Neural progenitor cell (in vitro differentiated cells): ENCODE data around the gene FTHL17.

Source experiments
- EZH2 ChIP-seq: fragments of 200-600 bp; sonication (generic); IDR thresholded peaks from 2 replicates; pipeline ENCODE4 v1.6.1; 2017; ENCODE audit warnings: antibody characterized with exemption, mild to moderate bottlenecking, moderate library complexity
- EZH2phosphoT487 ChIP-seq: fragments of 200-600 bp; sonication (generic); IDR thresholded peaks from 2 replicates; pipeline ENCODE4 v1.6.1; 2017; ENCODE audit warnings: antibody characterized with exemption
- TF ChIP-seq, protein P1 (sequence below): fragments of 200-600 bp; sonication (generic); IDR thresholded peaks from 2 replicates; pipeline ENCODE4 v1.5.1; 2017; ENCODE audit warnings: antibody characterized with exemption, mild to moderate bottlenecking

DNA sequence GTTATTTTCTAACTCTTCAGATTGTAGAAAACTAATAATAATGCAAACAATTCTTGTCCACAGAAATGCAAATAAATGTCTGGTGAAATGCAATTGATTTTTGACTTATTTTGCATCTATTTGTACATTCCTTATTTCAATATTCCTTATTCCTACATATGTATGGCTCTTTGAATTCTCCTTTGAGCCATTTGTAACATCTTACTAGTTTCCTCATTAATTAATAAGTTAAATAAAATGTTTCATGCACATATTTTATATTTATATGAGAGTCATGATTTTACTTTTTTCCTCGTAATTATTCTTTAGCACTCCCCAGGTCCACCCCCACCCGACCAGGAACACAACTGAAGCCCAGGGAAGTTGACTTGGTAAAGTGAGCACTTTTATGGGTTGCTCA is 2.7 kb upstream of the FTHL17 start:
- TF ChIP-seq, protein P1, sequence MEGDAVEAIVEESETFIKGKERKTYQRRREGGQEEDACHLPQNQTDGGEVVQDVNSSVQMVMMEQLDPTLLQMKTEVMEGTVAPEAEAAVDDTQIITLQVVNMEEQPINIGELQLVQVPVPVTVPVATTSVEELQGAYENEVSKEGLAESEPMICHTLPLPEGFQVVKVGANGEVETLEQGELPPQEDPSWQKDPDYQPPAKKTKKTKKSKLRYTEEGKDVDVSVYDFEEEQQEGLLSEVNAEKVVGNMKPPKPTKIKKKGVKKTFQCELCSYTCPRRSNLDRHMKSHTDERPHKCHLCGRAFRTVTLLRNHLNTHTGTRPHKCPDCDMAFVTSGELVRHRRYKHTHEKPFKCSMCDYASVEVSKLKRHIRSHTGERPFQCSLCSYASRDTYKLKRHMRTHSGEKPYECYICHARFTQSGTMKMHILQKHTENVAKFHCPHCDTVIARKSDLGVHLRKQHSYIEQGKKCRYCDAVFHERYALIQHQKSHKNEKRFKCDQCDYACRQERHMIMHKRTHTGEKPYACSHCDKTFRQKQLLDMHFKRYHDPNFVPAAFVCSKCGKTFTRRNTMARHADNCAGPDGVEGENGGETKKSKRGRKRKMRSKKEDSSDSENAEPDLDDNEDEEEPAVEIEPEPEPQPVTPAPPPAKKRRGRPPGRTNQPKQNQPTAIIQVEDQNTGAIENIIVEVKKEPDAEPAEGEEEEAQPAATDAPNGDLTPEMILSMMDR, result no peak
- TF ChIP-seq EZH2phosphoT487 (no peak), EZH2 (no peak)
